HL-60/S4 treated with retinoic acid at 250 ng/mL for 4 days and 3 days (cell line): Measurements from ENCODE around the gene SFMBT1.

Experiments used
- in situ Hi-C: fragments of 300-500 bp; cut with MboI; formaldehyde crosslinking; loops from 2 replicates; pipeline ENCODE4 v1.7.0; 2022; ENCODE audit warnings: low sequenced_read_pairs

SFMBT1 gene

GRCh38 chr3:52890735-52891134 is 155.1 kb downstream of the SFMBT1 start:
- in situ Hi-C loops = no loop called here

- in situ Hi-C loops = no loop called here
Measured at GRCh38 chr3:52889901-52890300, 156.0 kb downstream of the SFMBT1 start.

GRCh38 chr3:52887166-52887565 is 158.7 kb downstream of the SFMBT1 start:
- in situ Hi-C loops = no loop called here

- in situ Hi-C loops = no loop called here
Measured at GRCh38 chr3:52886049-52886730, 159.7 kb downstream of the SFMBT1 start.

GRCh38 chr3:52882377-52882776 is 163.5 kb downstream of the SFMBT1 start:
- in situ Hi-C loops = no loop called here

- in situ Hi-C loops = no loop called here
Measured at GRCh38 chr3:52881871-52882270, 164.0 kb downstream of the SFMBT1 start.

GRCh38 chr3:52880474-52880873 is 165.4 kb downstream of the SFMBT1 start:
- in situ Hi-C loops = no loop called here

- in situ Hi-C loops = no loop called here
Measured at GRCh38 chr3:52880047-52880446, 165.8 kb downstream of the SFMBT1 start.

- in situ Hi-C loops = no loop called here
Measured at GRCh38 chr3:52879581-52879980, 166.3 kb downstream of the SFMBT1 start.

- in situ Hi-C loops = no loop called here
Measured at GRCh38 chr3:52879090-52879489, 166.8 kb downstream of the SFMBT1 start.

GRCh38 chr3:52877085-52877484 is 168.8 kb downstream of the SFMBT1 start:
- in situ Hi-C loops = no loop called here

- in situ Hi-C loops = no loop called here
Measured at GRCh38 chr3:52874864-52875587, 170.8 kb downstream of the SFMBT1 start.

GRCh38 chr3:52874160-52874701 is 171.6 kb downstream of the SFMBT1 start:
- in situ Hi-C loops = no loop called here

- in situ Hi-C loops = no loop called here
Measured at GRCh38 chr3:52873433-52874159, 172.3 kb downstream of the SFMBT1 start.

GRCh38 chr3:52872245-52872644 is 173.6 kb downstream of the SFMBT1 start:
- in situ Hi-C loops = no loop called here

- in situ Hi-C loops = no loop called here
Measured at GRCh38 chr3:52871761-52872160, 174.1 kb downstream of the SFMBT1 start.

GRCh38 chr3:52870471-52870870 is 175.4 kb downstream of the SFMBT1 start:
- in situ Hi-C loops = no loop called here

- in situ Hi-C loops = no loop called here
Measured at GRCh38 chr3:52866427-52866826, 179.4 kb downstream of the SFMBT1 start.

GRCh38 chr3:52865994-52866393 is 179.9 kb downstream of the SFMBT1 start:
- in situ Hi-C loops = no loop called here

GRCh38 chr3:52860424-52860768 is 185.5 kb downstream of the SFMBT1 start:
- in situ Hi-C loops = no loop called here

GRCh38 chr3:52859686-52860423 is 186.0 kb downstream of the SFMBT1 start:
- in situ Hi-C loops = no loop called here
